ENCODE results near the gene CBX4. TPM values are rescaled to one million over a fixed set of nuclear protein-coding genes. Genes with fewer than 3 reads are reported as not detected.

The CBX4 gene
- total and polyA plus RNA-seq, 2 of the 13 experiments (the other 11 are each of a cell fraction or from before 2014, with no cell fraction given): 25.8 to 50.8 TPM

DNA sequence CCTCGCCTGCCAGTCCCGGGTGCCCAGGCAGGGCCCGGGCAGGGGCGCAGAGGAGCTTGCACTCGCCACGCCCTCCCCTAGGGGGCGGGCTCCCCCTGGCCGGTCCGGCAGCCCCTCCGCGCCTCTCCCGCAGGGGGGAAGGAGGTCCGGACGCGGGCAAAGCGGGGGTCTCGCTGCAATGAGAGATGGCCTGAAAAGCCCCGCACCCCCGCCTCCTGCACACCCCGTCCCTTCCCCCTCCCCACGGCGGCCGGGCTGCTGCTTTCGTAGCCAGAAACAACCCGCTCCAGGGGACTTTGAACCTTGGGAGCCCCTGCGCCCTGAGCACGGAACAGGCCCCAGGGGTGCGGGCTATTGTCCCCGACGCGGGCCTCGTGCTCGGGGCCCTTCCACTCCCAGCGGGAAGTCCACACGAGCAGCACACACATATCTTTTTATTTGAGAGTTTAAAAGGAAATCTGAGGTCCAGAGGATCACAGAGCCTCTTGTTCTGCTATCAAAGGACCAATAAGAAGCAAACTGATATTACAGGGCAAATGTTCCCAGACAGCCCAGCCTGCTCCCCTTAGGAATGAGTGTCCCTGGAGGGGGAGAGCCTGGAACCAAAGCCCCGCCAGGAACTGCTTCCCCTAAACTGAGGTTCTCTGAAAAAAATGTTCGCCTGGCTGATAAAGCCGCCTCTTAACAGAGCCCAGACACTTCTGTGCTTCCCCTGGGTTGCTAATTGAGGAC is 5.8 kb upstream of the CBX4 start (continued):
- TF ChIP-seq EHMT2 (IDR thresholded peaks at IDR 0.05; ENCODE audit: borderline replicate concordance, low read depth, low read length) (no peak), ONECUT2 (CRISPR knock-in tag; IDR thresholded peaks at IDR 0.05) (no peak), ZMYM3 (CRISPR knock-in tag; IDR thresholded peaks at IDR 0.05) (0 out of 2 replicates have a peak, but pooled peaks have one; percentile 53), NFIC (IDR thresholded peaks at IDR 0.05; ENCODE audit: low read length) (no peak), PCBP2 (optimal IDR thresholded peaks at IDR 0.05; ENCODE audit: low read depth, low read length, poor library complexity, severe bottlenecking) (no peak), ZNF24 (IDR thresholded peaks at IDR 0.05) (no peak), HNRNPL (IDR thresholded peaks at IDR 0.05; ENCODE audit: low read depth, low read length) (peak; percentile 92), ZNF564 (CRISPR knock-in tag; IDR thresholded peaks at IDR 0.05) (peak; percentile 51; the same call in 1 of the 2 replicates), HOXA3 (CRISPR knock-in tag; IDR thresholded peaks at IDR 0.05) (peak; percentile 83; the same call in 1 of the 2 replicates), FOXA3 (CRISPR knock-in tag; IDR thresholded peaks at IDR 0.05) (peak; percentile 62; the same call in 1 of the 2 replicates), TRIM24 (CRISPR knock-in tag; IDR thresholded peaks at IDR 0.05) (0 out of 2 replicates have a peak, but pooled peaks have one; percentile 34), SIN3A (IDR thresholded peaks at IDR 0.05; ENCODE audit: borderline replicate concordance, low read depth, low read length) (no peak), GATAD2A (CRISPR knock-in tag; IDR thresholded peaks at IDR 0.05) (peak; percentile 88)
- TF ChIP-seq, protein P1, sequence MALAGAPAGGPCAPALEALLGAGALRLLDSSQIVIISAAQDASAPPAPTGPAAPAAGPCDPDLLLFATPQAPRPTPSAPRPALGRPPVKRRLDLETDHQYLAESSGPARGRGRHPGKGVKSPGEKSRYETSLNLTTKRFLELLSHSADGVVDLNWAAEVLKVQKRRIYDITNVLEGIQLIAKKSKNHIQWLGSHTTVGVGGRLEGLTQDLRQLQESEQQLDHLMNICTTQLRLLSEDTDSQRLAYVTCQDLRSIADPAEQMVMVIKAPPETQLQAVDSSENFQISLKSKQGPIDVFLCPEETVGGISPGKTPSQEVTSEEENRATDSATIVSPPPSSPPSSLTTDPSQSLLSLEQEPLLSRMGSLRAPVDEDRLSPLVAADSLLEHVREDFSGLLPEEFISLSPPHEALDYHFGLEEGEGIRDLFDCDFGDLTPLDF (CRISPR knock-in tag; IDR thresholded peaks at IDR 0.05): peak; percentile 50; the same call in 1 of the 2 replicates
- TF ChIP-seq, protein P2, sequence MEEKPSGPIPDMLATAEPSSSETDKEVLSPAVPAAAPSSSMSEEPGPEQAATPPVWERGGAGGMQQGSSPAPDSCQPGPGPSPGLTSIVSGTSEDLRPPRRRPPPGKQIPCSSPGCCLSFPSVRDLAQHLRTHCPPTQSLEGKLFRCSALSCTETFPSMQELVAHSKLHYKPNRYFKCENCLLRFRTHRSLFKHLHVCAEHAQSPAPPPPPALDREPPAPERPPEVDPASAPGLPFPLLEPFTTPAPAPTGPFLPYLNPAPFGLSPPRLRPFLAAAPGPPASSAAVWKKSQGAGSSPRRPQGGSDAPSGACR (CRISPR knock-in tag; IDR thresholded peaks at IDR 0.05): peak; percentile 17; the same call in 1 of the 2 replicates
- TF ChIP-seq, protein P3, sequence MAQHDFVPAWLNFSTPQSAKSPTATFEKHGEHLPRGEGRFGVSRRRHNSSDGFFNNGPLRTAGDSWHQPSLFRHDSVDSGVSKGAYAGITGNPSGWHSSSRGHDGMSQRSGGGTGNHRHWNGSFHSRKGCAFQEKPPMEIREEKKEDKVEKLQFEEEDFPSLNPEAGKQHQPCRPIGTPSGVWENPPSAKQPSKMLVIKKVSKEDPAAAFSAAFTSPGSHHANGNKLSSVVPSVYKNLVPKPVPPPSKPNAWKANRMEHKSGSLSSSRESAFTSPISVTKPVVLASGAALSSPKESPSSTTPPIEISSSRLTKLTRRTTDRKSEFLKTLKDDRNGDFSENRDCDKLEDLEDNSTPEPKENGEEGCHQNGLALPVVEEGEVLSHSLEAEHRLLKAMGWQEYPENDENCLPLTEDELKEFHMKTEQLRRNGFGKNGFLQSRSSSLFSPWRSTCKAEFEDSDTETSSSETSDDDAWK (CRISPR knock-in tag; IDR thresholded peaks at IDR 0.05): no peak
- TF ChIP-seq, protein P4, sequence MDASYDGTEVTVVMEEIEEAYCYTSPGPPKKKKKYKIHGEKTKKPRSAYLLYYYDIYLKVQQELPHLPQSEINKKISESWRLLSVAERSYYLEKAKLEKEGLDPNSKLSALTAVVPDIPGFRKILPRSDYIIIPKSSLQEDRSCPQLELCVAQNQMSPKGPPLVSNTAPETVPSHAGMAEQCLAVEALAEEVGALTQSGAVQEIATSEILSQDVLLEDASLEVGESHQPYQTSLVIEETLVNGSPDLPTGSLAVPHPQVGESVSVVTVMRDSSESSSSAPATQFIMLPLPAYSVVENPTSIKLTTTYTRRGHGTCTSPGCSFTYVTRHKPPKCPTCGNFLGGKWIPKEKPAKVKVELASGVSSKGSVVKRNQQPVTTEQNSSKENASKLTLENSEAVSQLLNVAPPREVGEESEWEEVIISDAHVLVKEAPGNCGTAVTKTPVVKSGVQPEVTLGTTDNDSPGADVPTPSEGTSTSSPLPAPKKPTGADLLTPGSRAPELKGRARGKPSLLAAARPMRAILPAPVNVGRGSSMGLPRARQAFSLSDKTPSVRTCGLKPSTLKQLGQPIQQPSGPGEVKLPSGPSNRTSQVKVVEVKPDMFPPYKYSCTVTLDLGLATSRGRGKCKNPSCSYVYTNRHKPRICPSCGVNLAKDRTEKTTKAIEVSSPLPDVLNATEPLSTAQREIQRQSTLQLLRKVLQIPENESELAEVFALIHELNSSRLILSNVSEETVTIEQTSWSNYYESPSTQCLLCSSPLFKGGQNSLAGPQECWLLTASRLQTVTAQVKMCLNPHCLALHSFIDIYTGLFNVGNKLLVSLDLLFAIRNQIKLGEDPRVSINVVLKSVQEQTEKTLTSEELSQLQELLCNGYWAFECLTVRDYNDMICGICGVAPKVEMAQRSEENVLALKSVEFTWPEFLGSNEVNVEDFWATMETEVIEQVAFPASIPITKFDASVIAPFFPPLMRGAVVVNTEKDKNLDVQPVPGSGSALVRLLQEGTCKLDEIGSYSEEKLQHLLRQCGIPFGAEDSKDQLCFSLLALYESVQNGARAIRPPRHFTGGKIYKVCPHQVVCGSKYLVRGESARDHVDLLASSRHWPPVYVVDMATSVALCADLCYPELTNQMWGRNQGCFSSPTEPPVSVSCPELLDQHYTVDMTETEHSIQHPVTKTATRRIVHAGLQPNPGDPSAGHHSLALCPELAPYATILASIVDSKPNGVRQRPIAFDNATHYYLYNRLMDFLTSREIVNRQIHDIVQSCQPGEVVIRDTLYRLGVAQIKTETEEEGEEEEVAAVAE (CRISPR knock-in tag; IDR thresholded peaks at IDR 0.05; ENCODE audit: borderline replicate concordance): no peak; the same call in 1 of the 2 replicates
- TF ChIP-seq, protein P5, sequence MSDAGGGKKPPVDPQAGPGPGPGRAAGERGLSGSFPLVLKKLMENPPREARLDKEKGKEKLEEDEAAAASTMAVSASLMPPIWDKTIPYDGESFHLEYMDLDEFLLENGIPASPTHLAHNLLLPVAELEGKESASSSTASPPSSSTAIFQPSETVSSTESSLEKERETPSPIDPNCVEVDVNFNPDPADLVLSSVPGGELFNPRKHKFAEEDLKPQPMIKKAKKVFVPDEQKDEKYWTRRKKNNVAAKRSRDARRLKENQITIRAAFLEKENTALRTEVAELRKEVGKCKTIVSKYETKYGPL (CRISPR knock-in tag; IDR thresholded peaks at IDR 0.05): 0 out of 2 replicates have a peak, but pooled peaks have one; percentile 56
- TF ChIP-seq, protein P6, sequence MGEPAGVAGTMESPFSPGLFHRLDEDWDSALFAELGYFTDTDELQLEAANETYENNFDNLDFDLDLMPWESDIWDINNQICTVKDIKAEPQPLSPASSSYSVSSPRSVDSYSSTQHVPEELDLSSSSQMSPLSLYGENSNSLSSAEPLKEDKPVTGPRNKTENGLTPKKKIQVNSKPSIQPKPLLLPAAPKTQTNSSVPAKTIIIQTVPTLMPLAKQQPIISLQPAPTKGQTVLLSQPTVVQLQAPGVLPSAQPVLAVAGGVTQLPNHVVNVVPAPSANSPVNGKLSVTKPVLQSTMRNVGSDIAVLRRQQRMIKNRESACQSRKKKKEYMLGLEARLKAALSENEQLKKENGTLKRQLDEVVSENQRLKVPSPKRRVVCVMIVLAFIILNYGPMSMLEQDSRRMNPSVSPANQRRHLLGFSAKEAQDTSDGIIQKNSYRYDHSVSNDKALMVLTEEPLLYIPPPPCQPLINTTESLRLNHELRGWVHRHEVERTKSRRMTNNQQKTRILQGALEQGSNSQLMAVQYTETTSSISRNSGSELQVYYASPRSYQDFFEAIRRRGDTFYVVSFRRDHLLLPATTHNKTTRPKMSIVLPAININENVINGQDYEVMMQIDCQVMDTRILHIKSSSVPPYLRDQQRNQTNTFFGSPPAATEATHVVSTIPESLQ (CRISPR knock-in tag; conservative IDR thresholded peaks at IDR 0.05): no peak
